Measurements from ENCODE around the gene SHFL. TPM values are rescaled to one million over a fixed set of nuclear protein-coding genes. Genes with fewer than 3 reads are reported as not detected.

SHFL gene
- total RNA-seq, 3 donors from 2014 or later (not counting 1 experiment from before 2014, with no cell fraction given), result 107 to 111 (median 107) TPM

- no peak for DNase-seq
- H3K4me1 Mint-ChIP-seq, result no peaks in the 10 kb centered on the region
- no peak for ATAC-seq
- H3K36me3 Mint-ChIP-seq, result no peaks in the 10 kb centered on the region
- no peak overlapping the region for H3K4me3 Mint-ChIP-seq
- Histone ChIP-seq H3K27me3 (ENCODE audit: control insufficient read depth, insufficient read depth, low read length) (peaks cover 4% of the 10 kb centered on the region), H3K4me1 (ENCODE audit: control insufficient read depth, insufficient read depth, low read length) (no peaks in the 10 kb centered on the region), H3K9me3 (ENCODE audit: control insufficient read depth, insufficient read depth, low read length) (peaks cover 6% of the 10 kb centered on the region), H3K4me3 (ENCODE audit: low read length) (no peak overlapping the region), H3K27ac (ENCODE audit: low read length) (no peak overlapping the region), H3K36me3 (ENCODE audit: control insufficient read depth, insufficient read depth, low read length) (no peaks in the 10 kb centered on the region)
- H3K27me3 Mint-ChIP-seq (ENCODE audit: low read depth in 2 of 2), result peaks cover 9 to 17% of the 10 kb centered on the region in 2 donors
- no peak overlapping the region for H3K27ac Mint-ChIP-seq
- WGBS (ENCODE audit: insufficient coverage), result 57% methylated on average over 5 of the region's 5 CpGs
- H3K9me3 Mint-ChIP-seq, result no peaks in the 10 kb centered on the region
- intact Hi-C loops (cut with micrococcal nuclease), result no loop called here
- no peak for TF ChIP-seq CTCF (IDR thresholded peaks at IDR 0.05)
Observed at GRCh38 chr19:10037809-10038208, 48.3 kb upstream of the SHFL start.

GRCh38 chr19:10043286-10043927 lies 42.7 kb upstream of the SHFL start:
- Histone ChIP-seq H3K4me3 (ENCODE audit: low read length) (no peak overlapping the region), H3K36me3 (ENCODE audit: control insufficient read depth, insufficient read depth, low read length) (no peaks in the 10 kb centered on the region), H3K27ac (ENCODE audit: low read length) (no peak overlapping the region), H3K27me3 (ENCODE audit: control insufficient read depth, insufficient read depth, low read length) (peaks cover 3% of the 10 kb centered on the region), H3K9me3 (ENCODE audit: control insufficient read depth, insufficient read depth, low read length) (peaks cover 15% of the 10 kb centered on the region), H3K4me1 (ENCODE audit: control insufficient read depth, insufficient read depth, low read length) (no peaks in the 10 kb centered on the region)
- H3K4me3 Mint-ChIP-seq, result no peak overlapping the region
- no peak overlapping the region for H3K27ac Mint-ChIP-seq
- intact Hi-C loops (cut with micrococcal nuclease), result no loop called here
- ATAC-seq, result no peak
- DNase-seq, result no peak
- no peaks in the 10 kb centered on the region for H3K9me3 Mint-ChIP-seq
- peaks cover 15 to 19% of the 10 kb centered on the region in 2 donors for H3K27me3 Mint-ChIP-seq (ENCODE audit: low read depth in 2 of 2)
- no peak for TF ChIP-seq CTCF (IDR thresholded peaks at IDR 0.05)
- no peaks in the 10 kb centered on the region for H3K36me3 Mint-ChIP-seq
- peaks cover 6 to 9% of the 10 kb centered on the region in 2 donors for H3K4me1 Mint-ChIP-seq
- 75% methylated on average over 4 of the region's 4 CpGs for WGBS (ENCODE audit: insufficient coverage)

GRCh38 chr19:10044390-10044789 lies 41.7 kb upstream of the SHFL start:
- Mint-ChIP-seq H3K4me3 (no peak overlapping the region), H3K4me1 (peaks cover 6 to 9% of the 10 kb centered on the region in 2 donors), H3K27ac (no peak overlapping the region), H3K9me3 (no peaks in the 10 kb centered on the region), H3K36me3 (no peaks in the 10 kb centered on the region), H3K27me3 (ENCODE audit: low read depth in 2 of 2) (peaks cover 10 to 19% of the 10 kb centered on the region in 2 donors)
- peaks cover 2% of the 10 kb centered on the region for H3K27me3 ChIP-seq (ENCODE audit: control insufficient read depth, insufficient read depth, low read length)
- intact Hi-C loops (cut with micrococcal nuclease), result no loop called here
- DNase-seq, result no peak
- H3K9me3 ChIP-seq (ENCODE audit: control insufficient read depth, insufficient read depth, low read length), result peaks cover 15% of the 10 kb centered on the region
- peak in 1 of 3 donors; percentile 60 for ATAC-seq
- no peaks in the 10 kb centered on the region for H3K4me1 ChIP-seq (ENCODE audit: control insufficient read depth, insufficient read depth, low read length)
- TF ChIP-seq CTCF (IDR thresholded peaks at IDR 0.05), result no peak
- WGBS (ENCODE audit: insufficient coverage), result no CpG with 5 or more reads among the region's 1 CpG
- H3K36me3 ChIP-seq (ENCODE audit: control insufficient read depth, insufficient read depth, low read length), result no peaks in the 10 kb centered on the region
- H3K27ac ChIP-seq (ENCODE audit: low read length), result no peak overlapping the region
- no peak overlapping the region for H3K4me3 ChIP-seq (ENCODE audit: low read length)

- intact Hi-C loops (cut with micrococcal nuclease), result no loop called here
- Mint-ChIP-seq H3K4me1 (peaks cover 6 to 9% of the 10 kb centered on the region in 2 donors), H3K36me3 (no peaks in the 10 kb centered on the region), H3K27me3 (ENCODE audit: low read depth in 2 of 2) (peaks cover 10 to 19% of the 10 kb centered on the region in 2 donors), H3K9me3 (no peaks in the 10 kb centered on the region), H3K4me3 (no peak overlapping the region), H3K27ac (no peak overlapping the region)
- Histone ChIP-seq H3K27me3 (ENCODE audit: control insufficient read depth, insufficient read depth, low read length) (peaks cover 2% of the 10 kb centered on the region), H3K4me1 (ENCODE audit: control insufficient read depth, insufficient read depth, low read length) (no peaks in the 10 kb centered on the region), H3K9me3 (ENCODE audit: control insufficient read depth, insufficient read depth, low read length) (peaks cover 15% of the 10 kb centered on the region), H3K27ac (ENCODE audit: low read length) (no peak overlapping the region), H3K36me3 (ENCODE audit: control insufficient read depth, insufficient read depth, low read length) (no peaks in the 10 kb centered on the region), H3K4me3 (ENCODE audit: low read length) (no peak overlapping the region)
- ATAC-seq, result no peak
- DNase-seq, result no peak
- no peak for TF ChIP-seq CTCF (IDR thresholded peaks at IDR 0.05)
- WGBS (ENCODE audit: insufficient coverage), result 83% methylated on average over 1 of the region's 1 CpG
Observed at GRCh38 chr19:10045371-10045770, 40.7 kb upstream of the SHFL start.

Data from natural killer cell (primary cell).